ENCODE results near the gene TPCN1. TPM values are rescaled to one million over a fixed set of nuclear protein-coding genes. Genes with fewer than 3 reads are reported as not detected.
A peak's percentile ranks its signal among the peaks of the same experiment; 100 is the strongest.

Gene TPCN1
- total RNA-seq, 1 experiment from 2014 or later = 91.1 TPM

GRCh38 chr12:113306382-113306781 lies 85.1 kb downstream of the TPCN1 start:
- Mint-ChIP-seq H3K36me3 (ENCODE audit: insufficient read depth, unreplicated experiment) (peaks cover 12% of the 10 kb centered on the region), H3K27ac (ENCODE audit: unreplicated experiment) (no peak overlapping the region), H3K4me3 (ENCODE audit: low read depth, unreplicated experiment) (no peak overlapping the region), H3K9me3 (ENCODE audit: low read depth, unreplicated experiment) (no peaks in the 10 kb centered on the region), H3K4me1 (ENCODE audit: low read depth, unreplicated experiment) (no peaks in the 10 kb centered on the region), H3K27me3 (ENCODE audit: unreplicated experiment) (no peaks in the 10 kb centered on the region)
- no peak for DNase-seq
- TF ChIP-seq, protein P1, sequence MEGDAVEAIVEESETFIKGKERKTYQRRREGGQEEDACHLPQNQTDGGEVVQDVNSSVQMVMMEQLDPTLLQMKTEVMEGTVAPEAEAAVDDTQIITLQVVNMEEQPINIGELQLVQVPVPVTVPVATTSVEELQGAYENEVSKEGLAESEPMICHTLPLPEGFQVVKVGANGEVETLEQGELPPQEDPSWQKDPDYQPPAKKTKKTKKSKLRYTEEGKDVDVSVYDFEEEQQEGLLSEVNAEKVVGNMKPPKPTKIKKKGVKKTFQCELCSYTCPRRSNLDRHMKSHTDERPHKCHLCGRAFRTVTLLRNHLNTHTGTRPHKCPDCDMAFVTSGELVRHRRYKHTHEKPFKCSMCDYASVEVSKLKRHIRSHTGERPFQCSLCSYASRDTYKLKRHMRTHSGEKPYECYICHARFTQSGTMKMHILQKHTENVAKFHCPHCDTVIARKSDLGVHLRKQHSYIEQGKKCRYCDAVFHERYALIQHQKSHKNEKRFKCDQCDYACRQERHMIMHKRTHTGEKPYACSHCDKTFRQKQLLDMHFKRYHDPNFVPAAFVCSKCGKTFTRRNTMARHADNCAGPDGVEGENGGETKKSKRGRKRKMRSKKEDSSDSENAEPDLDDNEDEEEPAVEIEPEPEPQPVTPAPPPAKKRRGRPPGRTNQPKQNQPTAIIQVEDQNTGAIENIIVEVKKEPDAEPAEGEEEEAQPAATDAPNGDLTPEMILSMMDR (IDR thresholded peaks at IDR 0.05; ENCODE audit: unreplicated experiment) = no peak
- BruUV-seq (replicated peaks) = no TSS peak
- intact Hi-C loops (cut with micrococcal nuclease; ENCODE audit: unreplicated experiment) = loop anchor here (5.0 kb wide), 1 partner anchor 109 kb away; no protein-coding TSS in a partner anchor
- CTCF ChIA-PET = interaction anchor here (0.5 to 0.7 kb wide), 2 partner anchors 151 to 156 kb away, joined by 4 read pairs; no protein-coding TSS in a partner anchor

GRCh38 chr12:113310489-113310888 lies 89.2 kb downstream of the TPCN1 start:
- CTCF ChIA-PET = no interaction called here
- BruUV-seq (replicated peaks) = no TSS peak
- intact Hi-C loops (cut with micrococcal nuclease; ENCODE audit: unreplicated experiment) = no loop called here
- H3K4me1 Mint-ChIP-seq (ENCODE audit: low read depth, unreplicated experiment) = no peaks in the 10 kb centered on the region
- H3K36me3 Mint-ChIP-seq (ENCODE audit: insufficient read depth, unreplicated experiment) = peaks cover 8% of the 10 kb centered on the region
- TF ChIP-seq, protein P1 (IDR thresholded peaks at IDR 0.05; ENCODE audit: unreplicated experiment) = peak; percentile 20
- no peak overlapping the region for H3K4me3 Mint-ChIP-seq (ENCODE audit: low read depth, unreplicated experiment)
- DNase-seq = peak; percentile 25
- H3K27ac Mint-ChIP-seq (ENCODE audit: unreplicated experiment) = no peak overlapping the region
- no peaks in the 10 kb centered on the region for H3K27me3 Mint-ChIP-seq (ENCODE audit: unreplicated experiment)
- H3K9me3 Mint-ChIP-seq (ENCODE audit: low read depth, unreplicated experiment) = no peaks in the 10 kb centered on the region

- no peaks in the 10 kb centered on the region for H3K4me1 Mint-ChIP-seq (ENCODE audit: low read depth, unreplicated experiment)
- H3K4me3 Mint-ChIP-seq (ENCODE audit: low read depth, unreplicated experiment) = no peak overlapping the region
- H3K9me3 Mint-ChIP-seq (ENCODE audit: low read depth, unreplicated experiment) = no peaks in the 10 kb centered on the region
- intact Hi-C loops (cut with micrococcal nuclease; ENCODE audit: unreplicated experiment) = no loop called here
- H3K36me3 Mint-ChIP-seq (ENCODE audit: insufficient read depth, unreplicated experiment) = peaks cover 4% of the 10 kb centered on the region
- DNase-seq = no peak
- H3K27ac Mint-ChIP-seq (ENCODE audit: unreplicated experiment) = no peak overlapping the region
- BruUV-seq (replicated peaks) = no TSS peak
- TF ChIP-seq, protein P1 (IDR thresholded peaks at IDR 0.05; ENCODE audit: unreplicated experiment) = no peak
- H3K27me3 Mint-ChIP-seq (ENCODE audit: unreplicated experiment) = no peaks in the 10 kb centered on the region
- CTCF ChIA-PET = no interaction called here
These were observed 92.9 kb downstream of the TPCN1 start for GRCh38 chr12:113314121-113314529.

GRCh38 chr12:113315358-113315757 lies 94.1 kb downstream of the TPCN1 start:
- TF ChIP-seq, protein P1 (IDR thresholded peaks at IDR 0.05; ENCODE audit: unreplicated experiment) = no peak
- intact Hi-C loops (cut with micrococcal nuclease; ENCODE audit: unreplicated experiment) = no loop called here
- no peak for DNase-seq
- no TSS peak for BruUV-seq (replicated peaks)
- peaks cover 4% of the 10 kb centered on the region for H3K36me3 Mint-ChIP-seq (ENCODE audit: insufficient read depth, unreplicated experiment)
- no peak overlapping the region for H3K4me3 Mint-ChIP-seq (ENCODE audit: low read depth, unreplicated experiment)
- H3K4me1 Mint-ChIP-seq (ENCODE audit: low read depth, unreplicated experiment) = no peaks in the 10 kb centered on the region
- no peaks in the 10 kb centered on the region for H3K27me3 Mint-ChIP-seq (ENCODE audit: unreplicated experiment)
- CTCF ChIA-PET = no interaction called here
- no peaks in the 10 kb centered on the region for H3K9me3 Mint-ChIP-seq (ENCODE audit: low read depth, unreplicated experiment)
- no peak overlapping the region for H3K27ac Mint-ChIP-seq (ENCODE audit: unreplicated experiment)
